Measurements from ENCODE around the gene P2RY11.

P2RY11 gene

DNA sequence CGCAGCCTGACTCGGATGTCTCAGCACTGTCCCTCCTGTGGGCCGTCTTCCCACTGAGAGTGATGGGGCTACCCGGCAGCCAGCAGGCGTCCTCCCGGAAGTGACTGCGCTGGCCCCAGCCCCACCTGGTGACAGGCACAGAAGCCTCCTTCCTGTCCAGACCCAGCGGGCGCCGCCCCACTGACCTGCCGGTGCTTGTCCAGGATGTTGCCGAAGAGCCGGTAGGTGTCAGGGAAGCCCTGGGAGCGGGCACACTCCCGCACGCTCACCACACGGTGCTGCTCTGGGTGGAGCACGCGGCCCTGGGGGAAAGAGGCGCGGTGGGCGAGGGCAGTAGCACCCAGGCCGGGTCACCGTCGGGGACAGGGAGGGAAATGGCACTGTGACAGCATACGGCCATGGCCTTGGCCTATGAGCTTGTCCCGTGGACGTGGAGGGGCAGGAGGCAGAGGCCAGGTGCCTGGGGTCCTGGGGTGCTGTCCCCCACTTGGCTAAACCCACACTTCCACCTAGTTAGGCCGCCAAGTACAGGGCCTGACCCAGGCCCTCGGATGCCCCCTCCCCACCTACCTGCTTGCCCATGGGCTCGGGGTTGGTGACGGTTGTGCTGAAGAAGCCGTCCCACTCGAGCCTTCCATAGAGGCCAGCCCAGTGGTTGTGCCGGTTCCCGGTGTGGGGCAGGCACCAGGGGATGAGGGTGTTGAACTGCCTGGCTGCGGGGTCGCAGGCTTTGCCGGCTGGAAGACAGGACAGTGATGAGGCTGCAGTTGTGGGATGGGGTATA lies 24.2 kb downstream of the P2RY11 start:
- Histone ChIP-seq H3K36me3 (replicated peaks; ENCODE audit: insufficient read depth, low read length) (peaks cover 7% of the 10 kb centered on the region), H3K79me2 (ENCODE audit: low read length) (no peaks in the 10 kb centered on the region; the same call in 1 of the 2 replicates), H3K9ac (ENCODE audit: low read length) (no peak overlapping the region), H4K20me1 (ENCODE audit: insufficient read depth, low read length) (no peaks in the 10 kb centered on the region), H3K9me2 (replicated peaks; ENCODE audit: insufficient read depth, low read length) (no peaks in the 10 kb centered on the region), H3K4me2 (ENCODE audit: low read depth, low read length) (no peak overlapping the region), H2AFZ (ENCODE audit: low read length) (no peak overlapping the region), H3K27ac (ENCODE audit: low read length) (no peak overlapping the region), H3K27me3 (replicated peaks; ENCODE audit: insufficient read depth, low read length) (no peaks in the 10 kb centered on the region), H3F3A (ENCODE audit: insufficient read depth, low read length) (no peaks in the 10 kb centered on the region), H3K4me3 (ENCODE audit: low read length) (no peak overlapping the region), H3K9me3 (replicated peaks; ENCODE audit: insufficient read depth, low read length) (no peaks in the 10 kb centered on the region), H3K4me1 (ENCODE audit: low read length) (no peaks in the 10 kb centered on the region)
- no peak for DNase-seq
- TF ChIP-seq CTCF (IDR thresholded peaks at IDR 0.05; ENCODE audit: low read length) = no peak
- no peak for TF ChIP-seq EZH2phosphoT487 (IDR thresholded peaks at IDR 0.05; ENCODE audit: low read length)
- no peak for TF ChIP-seq EZH2 (optimal IDR thresholded peaks at IDR 0.05; ENCODE audit: low read depth, low read length)

DNA sequence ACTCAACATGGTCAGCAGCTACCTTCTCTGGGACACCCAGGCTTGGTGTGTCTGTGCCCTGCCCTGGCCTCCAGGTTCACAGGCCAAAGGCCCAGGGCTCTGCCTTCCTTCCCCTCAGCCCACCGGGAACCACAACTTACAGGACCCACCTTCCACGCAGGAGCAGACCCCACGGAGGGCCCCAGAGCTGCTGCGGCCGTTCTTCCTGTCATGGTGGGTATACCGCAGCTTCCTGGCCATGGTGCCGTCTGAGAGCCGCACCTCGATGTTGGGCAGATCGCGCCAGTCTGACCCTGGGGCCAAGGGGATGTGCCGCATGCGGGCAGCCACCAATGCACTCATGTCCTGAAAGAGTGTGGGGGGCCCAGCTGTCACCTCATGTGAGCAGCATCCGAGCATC lies 25.4 kb downstream of the P2RY11 start:
- no peak overlapping the region for H2AFZ ChIP-seq (ENCODE audit: low read length)
- TF ChIP-seq EZH2phosphoT487 (IDR thresholded peaks at IDR 0.05; ENCODE audit: low read length) (no peak), EZH2 (optimal IDR thresholded peaks at IDR 0.05; ENCODE audit: low read depth, low read length) (no peak), CTCF (IDR thresholded peaks at IDR 0.05; ENCODE audit: low read length) (no peak)

GRCh38 chr19:10137751-10138682 lies 26.5 kb downstream of the P2RY11 start:
- Histone ChIP-seq H3F3A (ENCODE audit: insufficient read depth, low read length) (no peaks in the 10 kb centered on the region), H3K9me2 (replicated peaks; ENCODE audit: insufficient read depth, low read length) (no peaks in the 10 kb centered on the region), H3K27ac (ENCODE audit: low read length) (no peak overlapping the region), H3K9me3 (replicated peaks; ENCODE audit: insufficient read depth, low read length) (no peaks in the 10 kb centered on the region), H3K9ac (ENCODE audit: low read length) (no peak overlapping the region), H4K20me1 (ENCODE audit: insufficient read depth, low read length) (no peaks in the 10 kb centered on the region), H3K4me3 (ENCODE audit: low read length) (no peak overlapping the region), H3K27me3 (replicated peaks; ENCODE audit: insufficient read depth, low read length) (no peaks in the 10 kb centered on the region), H2AFZ (ENCODE audit: low read length) (no peak overlapping the region), H3K4me1 (ENCODE audit: low read length) (no peaks in the 10 kb centered on the region), H3K4me2 (ENCODE audit: low read depth, low read length) (no peak overlapping the region), H3K79me2 (ENCODE audit: low read length) (peaks cover 17% of the 10 kb centered on the region), H3K36me3 (replicated peaks; ENCODE audit: insufficient read depth, low read length) (peaks cover 11% of the 10 kb centered on the region)
- no peak for TF ChIP-seq EZH2phosphoT487 (IDR thresholded peaks at IDR 0.05; ENCODE audit: low read length)
- TF ChIP-seq EZH2 (optimal IDR thresholded peaks at IDR 0.05; ENCODE audit: low read depth, low read length) = no peak
- TF ChIP-seq CTCF (IDR thresholded peaks at IDR 0.05; ENCODE audit: low read length) = no peak
- no peak for DNase-seq

More for the DNA sequence above, 25.4 kb downstream of the P2RY11 start:
- H3K4me1 ChIP-seq (ENCODE audit: low read length) = no peaks in the 10 kb centered on the region
- H3K27ac ChIP-seq (ENCODE audit: low read length) = no peak overlapping the region
- peaks cover 7% of the 10 kb centered on the region for H3K79me2 ChIP-seq (ENCODE audit: low read length)
- no peaks in the 10 kb centered on the region for H3F3A ChIP-seq (ENCODE audit: insufficient read depth, low read length)
- H3K27me3 ChIP-seq (replicated peaks; ENCODE audit: insufficient read depth, low read length) = no peaks in the 10 kb centered on the region
- DNase-seq = no peak
- H3K9me2 ChIP-seq (replicated peaks; ENCODE audit: insufficient read depth, low read length) = no peaks in the 10 kb centered on the region
- H4K20me1 ChIP-seq (ENCODE audit: insufficient read depth, low read length) = no peaks in the 10 kb centered on the region
- no peaks in the 10 kb centered on the region for H3K9me3 ChIP-seq (replicated peaks; ENCODE audit: insufficient read depth, low read length)
- H3K4me3 ChIP-seq (ENCODE audit: low read length) = no peak overlapping the region
- H3K4me2 ChIP-seq (ENCODE audit: low read depth, low read length) = no peak overlapping the region
- H3K9ac ChIP-seq (ENCODE audit: low read length) = no peak overlapping the region
- peaks cover 9% of the 10 kb centered on the region for H3K36me3 ChIP-seq (replicated peaks; ENCODE audit: insufficient read depth, low read length)
